Naive thymus-derived CD4-positive, alpha-beta T cell (primary cell): ENCODE measurements around the gene GNA12. TPM values are rescaled to one million over a fixed set of nuclear protein-coding genes. Genes with fewer than 3 reads are reported as not detected.
"Not testable (repeated sequence)": the region's sequence is repeated elsewhere in the genome, so short reads cannot be mapped to it uniquely, and the experiment has no call there.

Experiments
- ATAC-seq: fragments of 150-1000 bp; cut with Tn5 transposase; 2 replicates; pipeline ENCODE4 v1.10.0; 2021; ENCODE audit warnings: mild to moderate bottlenecking, moderate library complexity
- CTCF ChIA-PET: fragments of 350-600 bp; sonication (Branson Sonifier 250); formaldehyde crosslinking; loops from one replicate; lab custom pipeline; 2021; ENCODE audit warnings: antibody characterized with exemption; lab: Charles Lee
- POLR2A ChIA-PET: fragments of 350-600 bp; sonication (Branson Sonifier 250); formaldehyde crosslinking; loops from one replicate; lab custom pipeline; 2021; ENCODE audit warnings: antibody characterized with exemption, inconsistent platforms; lab: Charles Lee
- DNase-seq, 9 donors: peaks; one replicate each; pipeline versions ENCODE4 v3.0.0 to v3.0.0-alpha.2; 2020 to 2022; ENCODE audit warnings: mixed read lengths in 1 of 9
- H3K27ac ChIP-seq: one replicate; pipeline ENCODE4 v1.7.0; 2013; ENCODE audit warnings: mild to moderate bottlenecking, low read depth, low read length, moderate library complexity
- H3K27me3 ChIP-seq, 2 donors: one replicate each; pipeline ENCODE4 v1.7.0; 2013; ENCODE audit warnings: low read length in 2 of 2, mild to moderate bottlenecking in 2 of 2, moderate library complexity in 2 of 2; ENCODE audit not compliant: control insufficient read depth in 2 of 2, insufficient read depth in 2 of 2
- H3K36me3 ChIP-seq, 3 experiments: 1 replicate in 2 of 3; 2 replicates in 1 of 3; pipeline ENCODE4 v1.7.0; 2013; ENCODE audit warnings: low read length in 3 of 3, mild to moderate bottlenecking in 3 of 3, moderate library complexity in 1 of 3; ENCODE audit not compliant: insufficient read depth in 3 of 3, control insufficient read depth in 2 of 3
- H3K4me1 ChIP-seq, 2 donors: one replicate each; pipeline ENCODE4 v1.7.0; 2013; ENCODE audit warnings: low read length in 2 of 2, mild to moderate bottlenecking in 2 of 2, moderate library complexity in 1 of 2; ENCODE audit not compliant: control insufficient read depth in 2 of 2, insufficient read depth in 2 of 2
- H3K4me3 ChIP-seq: 2 replicates; pipeline ENCODE4 v1.7.0; 2013; ENCODE audit warnings: mild to moderate bottlenecking, low read length
- H3K9me3 ChIP-seq, 3 experiments: 1 replicate in 2 of 3; 2 replicates in 1 of 3; pipeline ENCODE4 v1.7.0; 2013; ENCODE audit warnings: low read length in 3 of 3; ENCODE audit not compliant: control insufficient read depth in 2 of 3
- H3K27ac Mint-ChIP-seq, 9 donors: one replicate each; pipeline ENCODE4 v1.8.0; 2020 to 2022; ENCODE audit warnings: mixed read lengths in 9 of 9, mild to moderate bottlenecking in 8 of 9, moderate library complexity in 5 of 9, inconsistent platforms in 2 of 9
- H3K27me3 Mint-ChIP-seq, 5 donors: one replicate each; pipeline ENCODE4 v1.8.0; 2021 to 2022; ENCODE audit warnings: mixed read lengths in 5 of 5, mild to moderate bottlenecking in 1 of 5
- H3K36me3 Mint-ChIP-seq, 5 donors: one replicate each; pipeline ENCODE4 v1.8.0; 2020 to 2022; ENCODE audit warnings: mixed read lengths in 5 of 5, mild to moderate bottlenecking in 3 of 5, inconsistent platforms in 1 of 5
- H3K4me1 Mint-ChIP-seq, 7 donors: one replicate each; pipeline ENCODE4 v1.8.0; 2020 to 2022; ENCODE audit warnings: mixed read lengths in 7 of 7, mild to moderate bottlenecking in 3 of 7, inconsistent platforms in 1 of 7
- H3K4me3 Mint-ChIP-seq, 10 donors: one replicate each; pipeline ENCODE4 v1.8.0; 2020 to 2022; ENCODE audit warnings: mild to moderate bottlenecking in 10 of 10, mixed read lengths in 10 of 10, moderate library complexity in 6 of 10, inconsistent platforms in 2 of 10
- H3K9me3 Mint-ChIP-seq, 11 donors: one replicate each; pipeline ENCODE4 v1.8.0; 2020 to 2022; ENCODE audit warnings: mixed read lengths in 11 of 11, mild to moderate bottlenecking in 4 of 11, inconsistent platforms in 1 of 11, moderate library complexity in 1 of 11
- intact Hi-C, 2 donors: fragments of 100-400 bp; cut with micrococcal nuclease; formaldehyde crosslinking; loops; one replicate each; pipeline ENCODE4 v1.15.1; 2023
- polyA plus RNA-seq, 2 donors: library from polyadenylated mRNA; unstranded; fragments of 300-500 nt; fragmentation: Illumina TruSeq; gene quantifications; one replicate each; pipeline ENCODE4 v1.2.3, GENCODE V29; 2021
- total RNA-seq, 6 experiments: library from RNA in 5 of 6; stranded (reverse) in 5 of 6; gene quantifications; 1 replicate in 5 of 6; 2 replicates in 1 of 6; pipeline ENCODE4 v1.2.3 and lab custom pipeline; 2021 to 2026

The GNA12 gene
- total and polyA plus RNA-seq, 7 experiments from 2014 or later, result 4.2 to 25.7 (median 18.5) TPM

DNA sequence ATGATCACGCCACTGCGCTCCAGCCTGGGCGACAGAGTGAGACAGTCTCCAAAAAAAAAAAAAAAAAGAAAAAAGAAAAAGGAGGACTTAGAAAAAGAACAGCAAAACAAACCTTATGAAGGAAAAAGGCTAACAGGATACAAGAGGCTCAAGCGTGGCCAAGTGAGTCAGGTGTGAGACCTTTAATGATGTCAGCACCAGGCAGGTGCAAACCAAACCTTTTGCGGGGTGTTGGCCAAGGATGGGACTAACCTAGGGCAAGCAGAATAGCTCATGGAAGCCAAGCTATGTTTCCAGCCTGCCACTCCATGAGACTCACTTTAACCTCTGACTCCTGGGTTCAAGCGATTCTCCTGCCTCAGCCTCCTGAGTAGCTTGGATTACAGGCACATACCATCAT lies 11.3 kb upstream of the GNA12 start:
- ChIA-PET POLR2A (interaction anchor here (0.6 kb wide), 1 partner anchor 15 kb away, joined by 3 read pairs; no protein-coding TSS in a partner anchor), CTCF (no interaction called here)
- intact Hi-C loops, result no loop called here
- H3K9me3 Mint-ChIP-seq, result no peaks in the 10 kb centered on the region
- DNase-seq (no peak), ATAC-seq (no peak)
- H3K4me1 Mint-ChIP-seq, result peaks cover 0 to 10% (median 6%) of the 10 kb centered on the region in 7 donors
- Histone ChIP-seq H3K27me3 (no peaks in the 10 kb centered on the region), H3K9me3 (no peaks in the 10 kb centered on the region), H3K4me3 (no peak overlapping the region), H3K4me1 (peaks cover 0 to 4% of the 10 kb centered on the region in 2 donors), H3K27ac (no peak overlapping the region), H3K36me3 (no peaks in the 10 kb centered on the region)
- no peak overlapping the region for H3K4me3 Mint-ChIP-seq
- peaks cover 0 to 10% (median 6%) of the 10 kb centered on the region in 5 donors for H3K36me3 Mint-ChIP-seq
- H3K27me3 Mint-ChIP-seq, result no peaks in the 10 kb centered on the region
- H3K27ac Mint-ChIP-seq, result no peak overlapping the region

DNA sequence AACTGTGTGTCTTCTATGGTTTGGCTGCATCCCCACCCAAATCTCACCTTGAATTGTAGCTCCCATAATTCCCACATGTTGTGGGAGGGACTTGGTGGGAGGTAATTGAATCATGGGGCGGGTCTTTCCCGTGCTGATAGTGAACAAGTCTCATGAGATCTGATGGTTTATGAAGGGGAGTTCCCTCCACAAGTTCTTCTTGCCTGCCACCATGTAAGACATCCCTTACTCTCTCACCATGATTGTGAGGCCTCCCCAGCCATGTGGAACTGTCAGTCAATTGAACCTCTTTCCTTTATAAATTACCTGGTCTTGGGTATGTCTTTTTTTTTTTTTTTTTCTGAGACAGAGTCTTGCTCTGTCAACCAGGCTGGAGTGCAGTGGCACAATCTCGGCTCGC lies 9.4 kb upstream of the GNA12 start:
- H3K9me3 Mint-ChIP-seq, H3K4me3 ChIP-seq, POLR2A ChIA-PET, H3K9me3 ChIP-seq, DNase-seq, H3K27me3 ChIP-seq, H3K4me3 Mint-ChIP-seq, H3K27me3 Mint-ChIP-seq, ATAC-seq, intact Hi-C loops, H3K27ac ChIP-seq, H3K36me3 Mint-ChIP-seq, H3K36me3 ChIP-seq, H3K4me1 Mint-ChIP-seq, H3K4me1 ChIP-seq: not testable (repeated sequence)
- peak overlapping the region in 1 of 9 donors; percentile 52 for H3K27ac Mint-ChIP-seq
- CTCF ChIA-PET, result interaction anchor here (0.6 kb wide), 1 partner anchor 22 kb away, joined by 3 read pairs; no protein-coding TSS in a partner anchor

DNA sequence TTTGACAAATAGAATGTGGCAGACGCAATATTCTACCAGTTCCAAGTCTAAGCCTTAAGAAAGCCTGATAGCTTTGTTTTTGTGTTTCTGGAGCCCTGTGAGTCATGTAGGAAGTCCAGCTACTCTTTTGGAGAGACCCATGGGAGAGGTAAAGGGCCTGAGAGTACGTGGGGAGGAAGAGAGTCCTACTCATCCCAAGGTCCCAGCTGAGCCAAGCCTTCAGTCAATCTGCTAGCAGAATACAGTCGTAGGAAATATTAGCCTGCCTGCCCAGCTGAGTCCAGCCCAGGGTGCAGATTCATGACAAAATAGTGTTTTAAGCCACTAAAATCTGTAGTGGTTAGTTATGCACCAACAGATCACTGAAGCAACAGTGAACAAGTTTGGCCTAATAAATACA lies 9.0 kb upstream of the GNA12 start:
- ChIA-PET POLR2A (interaction anchor here (0.6 kb wide), 1 partner anchor 558 kb away, joined by 3 read pairs; no protein-coding TSS in a partner anchor), CTCF (interaction anchor here (0.6 kb wide), 1 partner anchor 23 kb away, joined by 3 read pairs; no protein-coding TSS in a partner anchor)
- Histone ChIP-seq H3K27ac (no peak overlapping the region), H3K9me3 (no peaks in the 10 kb centered on the region), H3K4me3 (no peak overlapping the region), H3K36me3 (peaks cover 0 to 5% (median 0%) of the 10 kb centered on the region in 3 experiments), H3K4me1 (peaks cover 0 to 4% of the 10 kb centered on the region in 2 donors), H3K27me3 (no peaks in the 10 kb centered on the region)
- Mint-ChIP-seq H3K4me1 (peaks cover 0 to 10% (median 6%) of the 10 kb centered on the region in 7 donors), H3K4me3 (no peak overlapping the region), H3K27ac (peak overlapping the region in 1 of 9 donors; percentile 10), H3K36me3 (peaks cover 0 to 11% (median 6%) of the 10 kb centered on the region in 5 donors), H3K27me3 (no peaks in the 10 kb centered on the region), H3K9me3 (no peaks in the 10 kb centered on the region)
- intact Hi-C loops, result no loop called here
- DNase-seq (no peak), ATAC-seq (no peak)

DNA sequence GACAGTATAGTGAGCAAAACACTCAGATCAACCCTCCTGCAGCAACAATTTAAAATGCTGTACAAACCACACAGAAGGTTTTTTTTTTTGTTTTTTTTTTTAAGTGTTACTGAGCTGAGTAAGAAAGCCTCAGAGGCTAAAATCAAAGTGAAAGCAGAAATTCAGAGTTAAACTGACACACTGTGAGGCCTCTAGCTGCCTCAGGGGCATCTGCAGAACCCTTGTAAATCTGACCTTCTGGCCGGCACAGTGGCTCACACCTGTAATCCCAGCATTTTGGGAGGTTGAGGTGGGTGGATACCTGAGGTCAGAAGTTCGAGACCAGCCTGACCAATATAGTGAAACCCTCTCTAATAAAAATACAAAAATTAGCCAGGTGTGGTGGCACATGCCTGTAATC lies 7.4 kb upstream of the GNA12 start:
- CTCF ChIA-PET, result interaction anchor here (1.4 kb wide), 1 partner anchor 15 kb away, joined by 3 read pairs; no protein-coding TSS in a partner anchor
- peaks cover 0 to 4% of the 10 kb centered on the region in 2 donors for H3K4me1 ChIP-seq
- Mint-ChIP-seq H3K27ac (peak overlapping the region in 4 of 9 donors; percentile 20 to 73 (median 52)), H3K4me1 (peaks cover 0 to 10% (median 6%) of the 10 kb centered on the region in 7 donors), H3K9me3 (no peaks in the 10 kb centered on the region), H3K4me3 (peak overlapping the region in 3 of 10 donors; percentile 9 to 47 (median 41)), H3K27me3 (no peaks in the 10 kb centered on the region), H3K36me3 (peaks cover 0 to 14% (median 5%) of the 10 kb centered on the region in 5 donors)
- peak in 1 of 9 donors; percentile 21 for DNase-seq
- intact Hi-C loops, result no loop called here
- no peak overlapping the region for H3K27ac ChIP-seq
- no peaks in the 10 kb centered on the region for H3K9me3 ChIP-seq
- peak; percentile 66 for ATAC-seq
- H3K36me3 ChIP-seq, result peaks cover 0 to 5% (median 0%) of the 10 kb centered on the region in 3 experiments
- POLR2A ChIA-PET, result interaction anchor here (0.6 kb wide), 1 partner anchor 222 kb away, joined by 6 read pairs; no protein-coding TSS in a partner anchor
- no peaks in the 10 kb centered on the region for H3K27me3 ChIP-seq
- H3K4me3 ChIP-seq, result no peak overlapping the region

DNA sequence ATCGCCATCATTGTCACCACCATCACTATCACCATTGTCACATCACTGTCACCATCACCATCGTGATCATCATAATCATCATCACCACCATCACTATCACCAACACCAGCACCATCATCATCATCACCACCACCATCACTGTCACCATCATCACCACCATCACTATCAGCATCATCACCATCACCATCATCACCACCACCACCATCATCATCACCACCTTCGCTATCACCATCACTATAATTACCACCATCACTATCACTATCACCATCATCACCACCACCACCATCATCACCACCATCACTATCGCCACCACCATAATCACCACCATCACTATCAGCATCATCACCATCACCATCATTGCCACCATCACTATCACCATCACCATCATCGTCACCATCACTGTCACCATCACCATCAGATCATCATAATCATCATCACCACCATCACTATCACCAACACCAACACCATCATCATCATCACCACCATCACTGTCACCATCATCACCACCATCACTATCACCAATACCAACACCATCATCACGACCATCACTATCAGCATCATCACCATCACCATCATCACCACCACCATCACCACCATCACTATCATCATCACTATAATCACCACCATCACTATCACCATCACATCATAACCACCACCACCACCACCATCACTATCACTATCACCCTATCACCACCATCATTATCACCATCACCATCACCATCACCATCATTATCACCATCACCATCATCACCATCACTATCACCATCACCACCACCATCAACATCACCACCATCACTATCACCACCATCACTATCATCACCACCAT lies 6.0 kb upstream of the GNA12 start:
- no peaks in the 10 kb centered on the region for H3K9me3 Mint-ChIP-seq
- no peak overlapping the region for H3K4me3 ChIP-seq
- H3K4me3 Mint-ChIP-seq, result no peak overlapping the region
- no peak for DNase-seq
- CTCF ChIA-PET, result no interaction called here
- H3K36me3 ChIP-seq, result peaks cover 0 to 5% (median 0%) of the 10 kb centered on the region in 3 experiments
- peak; percentile 29 for ATAC-seq
- peaks cover 0 to 4% of the 10 kb centered on the region in 2 donors for H3K4me1 ChIP-seq
- intact Hi-C loops, result no loop called here
- no peaks in the 10 kb centered on the region for H3K9me3 ChIP-seq
- peaks cover 0 to 14% (median 10%) of the 10 kb centered on the region in 7 donors for H3K4me1 Mint-ChIP-seq
- no peaks in the 10 kb centered on the region for H3K27me3 ChIP-seq
- no peak overlapping the region for H3K27ac Mint-ChIP-seq
- POLR2A ChIA-PET, result no interaction called here
- H3K27me3 Mint-ChIP-seq, result no peaks in the 10 kb centered on the region
- H3K27ac ChIP-seq, result no peak overlapping the region
- H3K36me3 Mint-ChIP-seq, result peaks cover 0 to 10% (median 0%) of the 10 kb centered on the region in 5 donors

DNA sequence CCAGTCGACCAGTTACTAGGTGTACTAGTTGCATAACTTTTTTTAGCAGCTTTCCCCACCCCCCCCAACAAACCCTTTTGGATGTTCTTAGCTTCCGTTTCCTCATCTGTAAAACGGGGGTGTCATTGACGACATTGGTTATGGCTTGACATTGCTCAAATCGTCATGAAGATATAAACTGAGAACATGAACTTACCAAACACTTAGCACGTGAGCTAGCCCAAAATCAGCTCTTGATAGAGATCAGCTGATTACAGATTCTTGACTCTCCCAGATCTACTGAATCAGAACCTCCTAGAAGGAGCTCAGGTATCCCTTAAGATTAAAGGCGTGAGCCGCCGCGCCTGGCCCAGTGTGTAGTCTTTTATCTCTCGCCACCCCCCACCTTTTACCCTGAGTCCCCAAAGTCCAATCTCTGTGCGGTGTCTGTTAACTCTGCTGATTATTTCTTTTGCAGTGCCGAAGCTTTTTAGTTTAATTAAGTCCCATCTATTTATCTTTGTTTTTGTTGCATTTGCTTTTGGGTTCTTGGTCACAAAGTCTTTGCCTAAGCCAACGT lies 1.0 kb upstream of the GNA12 start:
- Mint-ChIP-seq H3K4me3 (peak overlapping the region; percentile 86 to 98 (median 90)), H3K4me1 (peaks cover 15 to 43% (median 39%) of the 10 kb centered on the region in 7 donors), H3K27ac (peak overlapping the region in 4 of 9 donors; percentile 2 to 89 (median 72)), H3K27me3 (no peaks in the 10 kb centered on the region), H3K9me3 (no peaks in the 10 kb centered on the region), H3K36me3 (peaks cover 2 to 14% (median 6%) of the 10 kb centered on the region in 5 donors)
- ChIA-PET POLR2A (interaction anchor here (0.8 kb wide), 1 partner anchor 25 kb away, joined by 5 read pairs; no protein-coding TSS in a partner anchor), CTCF (interaction anchor here (0.9 kb wide), 1 partner anchor 21 kb away, joined by 3 read pairs; no protein-coding TSS in a partner anchor)
- Histone ChIP-seq H3K27ac (no peak overlapping the region), H3K4me1 (peaks cover 12% of the 10 kb centered on the region in 2 donors), H3K27me3 (no peaks in the 10 kb centered on the region), H3K9me3 (no peaks in the 10 kb centered on the region), H3K36me3 (peaks cover 0 to 5% (median 0%) of the 10 kb centered on the region in 3 experiments), H3K4me3 (peak overlapping the region; percentile 70)
- intact Hi-C loops, result loop anchor here in 1 of 2 donors (2.0 kb wide), 1 partner anchor 214 kb away; the partner anchor contains the start of gene TTYH3
- DNase-seq, result no peak
- no peak for ATAC-seq
